GM12878 (cell line): ENCODE measurements around the gene HDHD3. TPM values are rescaled to one million over a fixed set of nuclear protein-coding genes. Genes with fewer than 3 reads are reported as not detected.

Experiments
- ATAC-seq: fragments of 200-7000 bp; cut with Tn5 transposase; 3 replicates; pipeline ENCODE4 v1.9.1; 2020; ENCODE audit warnings: mild to moderate bottlenecking, moderate library complexity
- BruUV-seq: library from RNA; stranded (reverse); fragments of 400-500 nt; replicated peaks from 2 replicates; lab custom pipeline; 2021; lab: Mats Ljungman, UMichigan
- CTCF ChIA-PET: fragments of 300-600 bp; sonication (Branson Sonifier 250); formaldehyde crosslinking; extraction: SDS; loops from one replicate; lab custom pipeline; 2021; ENCODE audit warnings: inconsistent platforms; lab: Yijun Ruan, JAX
- POLR2A ChIA-PET: fragments of 350-600 bp; formaldehyde crosslinking; extraction: SDS; loops from one replicate; lab custom pipeline; 2021; ENCODE audit warnings: inconsistent platforms; lab: Charles Lee
- RAD21 ChIA-PET: fragments of 300-600 bp; sonication (Branson Sonifier 250); formaldehyde crosslinking; loops from one replicate; lab custom pipeline; 2023; ENCODE audit warnings: antibody characterized with exemption; ENCODE audit not compliant: unreplicated experiment; lab: Charles Lee
- SMC1A ChIA-PET: fragments of 300-600 bp; sonication (Branson Sonifier 250); formaldehyde crosslinking; loops from one replicate; lab custom pipeline; 2023; ENCODE audit not compliant: unreplicated experiment, uncharacterized antibody; lab: Charles Lee
- DNase-seq: peaks from one replicate; pipeline ENCODE4 v3.0.0-alpha.2; 2011; ENCODE audit warnings: low read depth, low spot score
- FAIRE-seq: peaks from 3 replicates; lab custom pipeline; 2011; peaks lifted over from hg19 to GRCh38; lab: Jason Lieb, UNC
- H2AFZ ChIP-seq: 2 replicates; pipeline ENCODE4 v1.6.0; 2011; ENCODE audit warnings: low read depth, low read length, control low read depth; ENCODE audit not compliant: control insufficient read depth
- H3K27ac ChIP-seq: 2 replicates; pipeline ENCODE4 v1.5.1; 2011; ENCODE audit warnings: control low read depth; ENCODE audit not compliant: control insufficient read depth, insufficient read depth
- H3K27me3 ChIP-seq, 2 experiments: replicated peaks in 1 of 2; 2 replicates each; pipeline versions ENCODE4 v1.6.0 to v1.6.1; 2011; ENCODE audit warnings: low read length in 1 of 2; ENCODE audit not compliant: control insufficient read depth in 2 of 2, insufficient read depth in 2 of 2
- H3K36me3 ChIP-seq, 2 experiments: 2 replicates each; pipeline ENCODE4 v1.5.1; 2011; ENCODE audit warnings: low read length in 1 of 2; ENCODE audit not compliant: control insufficient read depth in 2 of 2, insufficient read depth in 2 of 2
- H3K4me1 ChIP-seq: 2 replicates; pipeline ENCODE4 v1.6.1; 2011; ENCODE audit warnings: mild to moderate bottlenecking, low read length, moderate library complexity, mixed read lengths; ENCODE audit not compliant: control insufficient read depth, insufficient read depth
- H3K4me2 ChIP-seq: 2 replicates; pipeline ENCODE4 v1.6.0; 2011; ENCODE audit warnings: control low read depth; ENCODE audit not compliant: control insufficient read depth, insufficient read depth
- H3K4me3 ChIP-seq: fragments of 200-600 bp; sonication (generic); 2 replicates; pipeline ENCODE4 v1.5.1; 2016
- H3K79me2 ChIP-seq: 2 replicates; pipeline ENCODE4 v1.6.0; 2011; ENCODE audit warnings: low read length; ENCODE audit not compliant: control insufficient read depth, insufficient read depth
- H3K9ac ChIP-seq: 2 replicates; pipeline ENCODE4 v1.8.0; 2011; ENCODE audit warnings: low read length, control low read depth, mixed read lengths; ENCODE audit not compliant: control insufficient read depth, insufficient read depth
- H3K9me3 ChIP-seq: replicated peaks from 3 replicates; pipeline ENCODE4 v1.5.1; 2011; ENCODE audit warnings: mild to moderate bottlenecking, low read length; ENCODE audit not compliant: control insufficient read depth, insufficient read depth
- H4K20me1 ChIP-seq: 2 replicates; pipeline ENCODE4 v1.6.0; 2011; ENCODE audit not compliant: control insufficient read depth, insufficient read depth
- BCL11A ChIP-seq: IDR thresholded peaks from 2 replicates; pipeline ENCODE4 v1.6.1; 2011; ENCODE audit warnings: low read depth, low read length
- EED ChIP-seq: sonication (generic); IDR thresholded peaks from 2 replicates; pipeline ENCODE4 v1.6.1; 2016; ENCODE audit warnings: antibody characterized with exemption, low read depth
- EZH2 ChIP-seq: IDR thresholded peaks from 2 replicates; pipeline ENCODE4 v1.6.1; 2012; ENCODE audit warnings: low read depth, mild to moderate bottlenecking, control low read depth, inconsistent platforms, low read length, borderline replicate concordance; ENCODE audit not compliant: control insufficient read depth
- HCFC1 ChIP-seq: fragments of 150-350 bp; IDR thresholded peaks from 2 replicates; pipeline ENCODE4 v1.6.1; 2014; ENCODE audit warnings: low read length
- PAX5 ChIP-seq: IDR thresholded peaks from 2 replicates; pipeline ENCODE4 v1.6.1; 2011; ENCODE audit warnings: low read depth, low read length, borderline replicate concordance
- PKNOX1 ChIP-seq: fragments of 450-650 bp; IDR thresholded peaks from 2 replicates; pipeline ENCODE4 v1.6.1; 2016; ENCODE audit warnings: mild to moderate bottlenecking
- RFX5 ChIP-seq: IDR thresholded peaks from 2 replicates; pipeline ENCODE4 v1.6.1; 2011; ENCODE audit warnings: low read depth, low read length, improper control_type of control experiment
- SREBF1 ChIP-seq: IDR thresholded peaks from 2 replicates; pipeline ENCODE4 v1.6.1; 2012; ENCODE audit warnings: mild to moderate bottlenecking, low read length
- ZNF274 ChIP-seq: IDR thresholded peaks from one replicate; pipeline ENCODE4 v1.8.0; 2011; ENCODE audit not compliant: insufficient read length, insufficient read depth
- WGBS: methylation state at CpG from one replicate; pipeline ENCODE4 v1.1.6; 2016; ENCODE audit warnings: low lambda C conversion rate; ENCODE audit not compliant: insufficient replicate concordance, insufficient coverage; ENCODE audit errors: missing lambda C conversion rate; 5-methylcytosine and 5-hydroxymethylcytosine counted together
- in situ Hi-C: fragments of 300-500 bp; cut with MboI; formaldehyde crosslinking; loops from 9 replicates; pipeline ENCODE4 v1.14.3; 2018; ENCODE audit warnings: mixed read lengths
- intact Hi-C: fragments of 100-400 bp; cut with micrococcal nuclease; formaldehyde crosslinking; loops from one replicate; pipeline ENCODE4 v1.14.2; 2022; ENCODE audit not compliant: unreplicated experiment
- polyA plus RNA-seq, 11 experiments: library from polyadenylated mRNA; depleted of rRNA in 4 of 11; unstranded in 6 of 11; stranded (reverse) in 5 of 11; fragments of >200 nt; fragmentation: Nextera tagmentation in 4 of 11; fragmentation: Illumina TruSeq in 1 of 11; extraction: Ambion mirVana in 4 of 11; extraction: Trizol in 1 of 11; gene quantifications; 1 replicate in 1 of 11; 2 replicates in 10 of 11; pipeline versions ENCODE4 v1.2.1 to v1.2.3, GENCODE V29; 2011 to 2016; ENCODE audit warnings: inconsistent platforms in 2 of 11, missing spikeins in 2 of 11, low read depth in 1 of 11
- total RNA-seq, 4 experiments: library from RNA; depleted of rRNA in 3 of 4; stranded (reverse); fragments of >200 nt in 3 of 4; fragmentation: Illumina TruSeq in 1 of 4; extraction: Trizol in 1 of 4; gene quantifications; 2 replicates each; pipeline versions ENCODE4 v1.2.1 to v1.2.3, GENCODE V29; 2013 to 2021
- TF ChIP-seq, protein P1 (sequence below): IDR thresholded peaks from 2 replicates; pipeline ENCODE4 v1.6.1; 2012; ENCODE audit warnings: low read length, inconsistent platforms
- TF ChIP-seq, protein P2 (sequence below): fragments of 450-650 bp; formaldehyde crosslinking; IDR thresholded peaks from 2 replicates; pipeline ENCODE4 v1.5.0; 2022; ENCODE audit warnings: mild to moderate bottlenecking, missing genetic modification characterization

The HDHD3 gene
- total and polyA plus RNA-seq, 10 of the 15 experiments (the other 5 are each of a cell fraction or from before 2014, with no cell fraction given) = 1.3 to 29.4 (median 17.9) TPM

DNA sequence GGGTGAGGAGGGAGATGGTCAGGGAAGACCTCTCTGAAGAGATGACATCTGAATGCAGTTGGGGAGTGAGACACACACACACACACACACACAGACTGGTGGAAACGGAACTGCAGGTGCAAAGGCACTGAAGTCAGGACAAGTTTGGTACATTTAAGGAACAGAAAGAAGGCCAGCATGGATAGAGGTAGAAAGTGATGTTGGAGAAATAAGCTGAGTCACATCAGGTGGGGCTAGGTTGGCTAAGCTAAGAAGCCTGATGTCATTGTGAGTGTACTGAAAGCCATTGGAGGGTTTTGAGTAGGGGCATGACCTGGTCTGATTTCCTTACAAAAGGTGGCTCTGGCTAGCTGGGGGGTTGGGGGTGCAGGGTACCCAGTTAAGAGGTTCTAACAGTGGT is 24.4 kb downstream of the HDHD3 start:
- no peaks in the 10 kb centered on the region for H3K9me3 ChIP-seq
- no peaks in the 10 kb centered on the region for H3K79me2 ChIP-seq
- ChIA-PET SMC1A (interaction anchor here (0.6 kb wide), 2 partner anchors 26 to 125 kb away, joined by 3 read pairs; no protein-coding TSS in a partner anchor), RAD21 (interaction anchor here (1.4 kb wide), 1 partner anchor 49 kb away, joined by 4 read pairs; the partner anchor contains the start of gene ALAD), CTCF (interaction anchor here (1.1 to 1.4 kb wide), 2 partner anchors 49 to 78 kb away, joined by 4 to 5 read pairs; partner anchors contain the start of genes ALAD, CDC26 and PRPF4), POLR2A (no interaction called here)
- no peak overlapping the region for H3K9ac ChIP-seq
- in situ Hi-C loops (no loop called here), intact Hi-C loops (no loop called here)
- ATAC-seq (no peak; the same call in 2 of the 3 replicates), FAIRE-seq (no peak), DNase-seq (no peak)
- H3K4me1 ChIP-seq = peaks cover 19% of the 10 kb centered on the region
- WGBS = 0% methylated on average over 1 of the region's 1 CpG
- H3K4me2 ChIP-seq = no peak overlapping the region
- H3K27ac ChIP-seq = no peak overlapping the region
- no peaks in the 10 kb centered on the region for H4K20me1 ChIP-seq
- no peaks in the 10 kb centered on the region for H3K36me3 ChIP-seq
- no peaks in the 10 kb centered on the region; a peak in 2 of 4 replicates for H3K27me3 ChIP-seq
- no peak overlapping the region for H2AFZ ChIP-seq
- no peak overlapping the region for H3K4me3 ChIP-seq
- BruUV-seq = no TSS peak
- no peak for TF ChIP-seq PKNOX1
- no peak for TF ChIP-seq ZNF274
- TF ChIP-seq EED = peak; percentile 46; the same call in 1 of the 2 replicates

DNA sequence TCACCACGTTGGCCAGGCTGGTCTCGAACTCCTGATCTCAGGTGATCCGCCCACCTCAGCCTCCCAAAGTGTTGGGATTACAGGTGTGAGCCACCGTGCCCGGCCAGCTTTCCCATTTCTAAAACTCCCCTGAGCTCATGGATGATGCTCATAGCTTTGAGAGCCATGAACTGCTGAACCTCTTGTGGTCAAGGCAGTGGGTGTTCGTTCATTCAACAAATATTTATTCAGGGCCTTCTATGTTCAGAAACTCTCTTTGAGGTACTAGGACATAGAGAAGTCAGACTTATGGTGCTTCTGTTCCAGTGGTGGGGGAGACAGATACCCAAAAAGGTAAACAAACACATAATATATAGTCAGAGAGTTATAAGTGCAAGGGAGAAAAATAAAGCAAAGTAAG is 24.8 kb downstream of the HDHD3 start:
- no peak for FAIRE-seq
- Histone ChIP-seq H4K20me1 (no peaks in the 10 kb centered on the region), H3K36me3 (no peaks in the 10 kb centered on the region), H3K9me3 (no peaks in the 10 kb centered on the region), H3K27me3 (no peaks in the 10 kb centered on the region; a peak in 2 of 4 replicates), H3K27ac (no peak overlapping the region), H3K4me2 (no peak overlapping the region), H2AFZ (no peak overlapping the region), H3K9ac (no peak overlapping the region), H3K4me3 (no peak overlapping the region), H3K4me1 (peaks cover 19% of the 10 kb centered on the region), H3K79me2 (no peaks in the 10 kb centered on the region)
- ChIA-PET POLR2A (no interaction called here), RAD21 (interaction anchor here (1.4 kb wide), 1 partner anchor 49 kb away, joined by 4 read pairs; the partner anchor contains the start of gene ALAD), CTCF (interaction anchor here (1.1 to 2.6 kb wide), 5 partner anchors 11 to 77 kb away, joined by 3 to 12 read pairs (median 5); partner anchors contain the start of genes ALAD, CDC26, PRPF4 and WDR31), SMC1A (interaction anchor here (1.1 kb wide), 1 partner anchor 10 kb away, joined by 3 read pairs; no protein-coding TSS in a partner anchor)
- 43% methylated on average over 6 of the region's 6 CpGs for WGBS
- no peak for DNase-seq
- in situ Hi-C loops (no loop called here), intact Hi-C loops (no loop called here)
- ATAC-seq = no peak
- BruUV-seq = no TSS peak
- TF ChIP-seq HCFC1 = no peak
- TF ChIP-seq, protein P1, sequence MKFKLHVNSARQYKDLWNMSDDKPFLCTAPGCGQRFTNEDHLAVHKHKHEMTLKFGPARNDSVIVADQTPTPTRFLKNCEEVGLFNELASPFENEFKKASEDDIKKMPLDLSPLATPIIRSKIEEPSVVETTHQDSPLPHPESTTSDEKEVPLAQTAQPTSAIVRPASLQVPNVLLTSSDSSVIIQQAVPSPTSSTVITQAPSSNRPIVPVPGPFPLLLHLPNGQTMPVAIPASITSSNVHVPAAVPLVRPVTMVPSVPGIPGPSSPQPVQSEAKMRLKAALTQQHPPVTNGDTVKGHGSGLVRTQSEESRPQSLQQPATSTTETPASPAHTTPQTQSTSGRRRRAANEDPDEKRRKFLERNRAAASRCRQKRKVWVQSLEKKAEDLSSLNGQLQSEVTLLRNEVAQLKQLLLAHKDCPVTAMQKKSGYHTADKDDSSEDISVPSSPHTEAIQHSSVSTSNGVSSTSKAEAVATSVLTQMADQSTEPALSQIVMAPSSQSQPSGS = no peak
- TF ChIP-seq SREBF1 = no peak
- TF ChIP-seq, protein P2, sequence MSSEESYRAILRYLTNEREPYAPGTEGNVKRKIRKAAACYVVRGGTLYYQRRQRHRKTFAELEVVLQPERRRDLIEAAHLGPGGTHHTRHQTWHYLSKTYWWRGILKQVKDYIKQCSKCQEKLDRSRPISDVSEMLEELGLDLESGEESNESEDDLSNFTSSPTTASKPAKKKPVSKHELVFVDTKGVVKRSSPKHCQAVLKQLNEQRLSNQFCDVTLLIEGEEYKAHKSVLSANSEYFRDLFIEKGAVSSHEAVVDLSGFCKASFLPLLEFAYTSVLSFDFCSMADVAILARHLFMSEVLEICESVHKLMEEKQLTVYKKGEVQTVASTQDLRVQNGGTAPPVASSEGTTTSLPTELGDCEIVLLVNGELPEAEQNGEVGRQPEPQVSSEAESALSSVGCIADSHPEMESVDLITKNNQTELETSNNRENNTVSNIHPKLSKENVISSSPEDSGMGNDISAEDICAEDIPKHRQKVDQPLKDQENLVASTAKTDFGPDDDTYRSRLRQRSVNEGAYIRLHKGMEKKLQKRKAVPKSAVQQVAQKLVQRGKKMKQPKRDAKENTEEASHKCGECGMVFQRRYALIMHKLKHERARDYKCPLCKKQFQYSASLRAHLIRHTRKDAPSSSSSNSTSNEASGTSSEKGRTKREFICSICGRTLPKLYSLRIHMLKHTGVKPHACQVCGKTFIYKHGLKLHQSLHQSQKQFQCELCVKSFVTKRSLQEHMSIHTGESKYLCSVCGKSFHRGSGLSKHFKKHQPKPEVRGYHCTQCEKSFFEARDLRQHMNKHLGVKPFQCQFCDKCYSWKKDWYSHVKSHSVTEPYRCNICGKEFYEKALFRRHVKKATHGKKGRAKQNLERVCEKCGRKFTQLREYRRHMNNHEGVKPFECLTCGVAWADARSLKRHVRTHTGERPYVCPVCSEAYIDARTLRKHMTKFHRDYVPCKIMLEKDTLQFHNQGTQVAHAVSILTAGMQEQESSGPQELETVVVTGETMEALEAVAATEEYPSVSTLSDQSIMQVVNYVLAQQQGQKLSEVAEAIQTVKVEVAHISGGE (CRISPR knock-in tag) = no peak
- no peak for TF ChIP-seq ZNF274
- no peak for TF ChIP-seq PAX5
- TF ChIP-seq RFX5 = no peak
- TF ChIP-seq BCL11A = no peak
- no peak for TF ChIP-seq EZH2
